Measurements from ENCODE around the gene PFKFB3. TPM values are rescaled to one million over a fixed set of nuclear protein-coding genes. Genes with fewer than 3 reads are reported as not detected.

Gene PFKFB3
- total and polyA plus RNA-seq, 2 experiments from 2014 or later: 47.6 TPM

GRCh38 chr10:6200440-6200733 lies 2.3 kb upstream of the PFKFB3 start:
- Histone ChIP-seq H3K36me3 (no peaks in the 10 kb centered on the region), H3K4me3 (peak overlapping the region; percentile 40), H3K4me1 (ENCODE audit: low read depth) (peaks cover 24% of the 10 kb centered on the region), H3K27me3 (no peaks in the 10 kb centered on the region), H3K27ac (peak overlapping the region; percentile 68), H3K9me3 (ENCODE audit: low read depth) (no peaks in the 10 kb centered on the region)
- no peak for TF ChIP-seq CTCF (IDR thresholded peaks at IDR 0.05; ENCODE audit: low read depth, low read length)
- no peak for DNase-seq (ENCODE audit: low read depth in 1 of 2, low spot score in 1 of 2)

GRCh38 chr10:6200734-6201515 lies 1.8 kb upstream of the PFKFB3 start:
- H3K9me3 ChIP-seq (ENCODE audit: low read depth): no peaks in the 10 kb centered on the region
- peak overlapping the region; percentile 40 for H3K4me3 ChIP-seq
- no peaks in the 10 kb centered on the region for H3K36me3 ChIP-seq
- H3K4me1 ChIP-seq (ENCODE audit: low read depth): peaks cover 27% of the 10 kb centered on the region
- DNase-seq (ENCODE audit: low read depth in 1 of 2, low spot score in 1 of 2): peak in 1 of 2 donors; percentile 68
- peak overlapping the region; percentile 68 for H3K27ac ChIP-seq
- no peak for TF ChIP-seq CTCF (IDR thresholded peaks at IDR 0.05; ENCODE audit: low read depth, low read length)
- no peaks in the 10 kb centered on the region for H3K27me3 ChIP-seq

- H3K27ac ChIP-seq: peak overlapping the region; percentile 68
- peaks cover 27% of the 10 kb centered on the region for H3K4me1 ChIP-seq (ENCODE audit: low read depth)
- peak; percentile 68 to 89 for DNase-seq (ENCODE audit: low read depth in 1 of 2, low spot score in 1 of 2)
- H3K27me3 ChIP-seq: no peaks in the 10 kb centered on the region
- peak overlapping the region; percentile 40 for H3K4me3 ChIP-seq
- H3K36me3 ChIP-seq: no peaks in the 10 kb centered on the region
- H3K9me3 ChIP-seq (ENCODE audit: low read depth): no peaks in the 10 kb centered on the region
- TF ChIP-seq CTCF (IDR thresholded peaks at IDR 0.05; ENCODE audit: low read depth, low read length): no peak
Measured at GRCh38 chr10:6201516-6201975, 1.2 kb upstream of the PFKFB3 start.

- Histone ChIP-seq H3K4me1 (ENCODE audit: low read depth) (peaks cover 27% of the 10 kb centered on the region), H3K27me3 (no peaks in the 10 kb centered on the region), H3K4me3 (peak overlapping the region; percentile 40), H3K27ac (peak overlapping the region; percentile 68), H3K36me3 (no peaks in the 10 kb centered on the region), H3K9me3 (ENCODE audit: low read depth) (no peaks in the 10 kb centered on the region)
- no peak for TF ChIP-seq CTCF (IDR thresholded peaks at IDR 0.05; ENCODE audit: low read depth, low read length)
- no peak for DNase-seq (ENCODE audit: low read depth in 1 of 2, low spot score in 1 of 2)
Measured at GRCh38 chr10:6202098-6202683, 541 bp upstream of the PFKFB3 start.

GRCh38 chr10:6203331-6204062 lies 765 bp downstream of the PFKFB3 start:
- no peak for TF ChIP-seq CTCF (IDR thresholded peaks at IDR 0.05; ENCODE audit: low read depth, low read length)
- Histone ChIP-seq H3K9me3 (ENCODE audit: low read depth) (no peaks in the 10 kb centered on the region), H3K4me3 (peak overlapping the region; percentile 73), H3K27ac (peak overlapping the region; percentile 89), H3K27me3 (no peaks in the 10 kb centered on the region), H3K4me1 (ENCODE audit: low read depth) (peaks cover 27% of the 10 kb centered on the region), H3K36me3 (no peaks in the 10 kb centered on the region)
- DNase-seq (ENCODE audit: low read depth in 1 of 2, low spot score in 1 of 2): peak; percentile 64 to 82
